Neural cell (in vitro differentiated cells): ENCODE results near the gene TNNI3.

ENCODE experiments used
- CTCF ChIP-seq: fragments of 450-650 bp; IDR thresholded peaks from 2 replicates; pipeline ENCODE4 v1.5.1; 2014; ENCODE audit warnings: antibody characterized with exemption, mild to moderate bottlenecking, moderate library complexity; ENCODE audit not compliant: poor library complexity, severe bottlenecking
- EP300 ChIP-seq: fragments of 450-650 bp; conservative IDR thresholded peaks from 2 replicates; pipeline ENCODE4 v1.6.1; 2014; ENCODE audit warnings: antibody characterized with exemption, mild to moderate bottlenecking, moderate library complexity; ENCODE audit not compliant: poor library complexity, severe bottlenecking
- EZH2 ChIP-seq: fragments of 200-600, 300-800 bp; shearing (Covaris generic), sonication (generic); IDR thresholded peaks from 2 replicates; pipeline ENCODE4 v1.6.1; 2014; ENCODE audit warnings: antibody characterized with exemption, low read length, borderline replicate concordance, mild to moderate bottlenecking; ENCODE audit not compliant: insufficient read depth, poor library complexity, severe bottlenecking
- MXI1 ChIP-seq: fragments of 450-650 bp; conservative IDR thresholded peaks from 2 replicates; pipeline ENCODE4 v1.6.1; 2014; ENCODE audit warnings: antibody characterized with exemption, mild to moderate bottlenecking; ENCODE audit not compliant: poor library complexity, severe bottlenecking
- POLR2AphosphoS5 ChIP-seq: IDR thresholded peaks from 2 replicates; pipeline ENCODE4 v1.6.1; 2012
- RAD21 ChIP-seq: fragments of 450-650 bp; conservative IDR thresholded peaks from 2 replicates; pipeline ENCODE4 v1.6.1; 2014; ENCODE audit warnings: antibody characterized with exemption, mild to moderate bottlenecking, moderate library complexity
- REST ChIP-seq: IDR thresholded peaks from 2 replicates; pipeline ENCODE4 v1.6.1; 2012; ENCODE audit warnings: borderline replicate concordance
- SMC3 ChIP-seq: fragments of 450-650 bp; conservative IDR thresholded peaks from 2 replicates; pipeline ENCODE4 v1.6.1; 2014; ENCODE audit warnings: antibody characterized with exemption, mild to moderate bottlenecking, moderate library complexity; ENCODE audit not compliant: poor library complexity
- TAF1 ChIP-seq: IDR thresholded peaks from 2 replicates; pipeline ENCODE4 v1.6.1; 2012; ENCODE audit warnings: low read depth

GRCh38 chr19:55161571-55162322 lies 4.2 kb upstream of the TNNI3 start:
- no peak for TF ChIP-seq CTCF
- TF ChIP-seq EZH2: no peak
- no peak for TF ChIP-seq SMC3
- no peak for TF ChIP-seq REST
- TF ChIP-seq TAF1: no peak
- TF ChIP-seq EP300: no peak
- no peak for TF ChIP-seq POLR2AphosphoS5
- no peak for TF ChIP-seq RAD21
- no peak for TF ChIP-seq MXI1
